Left cardiac atrium (tissue), 4 donors: ENCODE measurements around the gene ERC2. TPM values are rescaled to one million over a fixed set of nuclear protein-coding genes. Genes with fewer than 3 reads are reported as not detected.

Source experiments
- ATAC-seq, 2 donors: fragments of 200-7000 bp; cut with Tn5 transposase; one replicate each; pipeline ENCODE4 v1.9.1; 2020; ENCODE audit warnings: mild to moderate bottlenecking in 2 of 2, moderate library complexity in 2 of 2
- DNase-seq: peaks from one replicate; pipeline ENCODE4 v3.0.0-alpha.2; 2020
- intact Hi-C, 2 donors: fragments of 100-400 bp; cut with DNase I; formaldehyde crosslinking; loops; one replicate each; pipeline versions ENCODE4 v1.14.1 to v1.15.1; 2022 to 2023
- total RNA-seq, 2 donors: library from RNA; stranded (reverse); fragmentation: NEBNext Ultra II Directional; extraction: Animal tissue kit (Norgen Biotek cat#: 25700); gene quantifications; one replicate each; pipeline ENCODE4 v1.2.1, GENCODE V29; 2021
- donor health status: DM: no; HTN: yes; CAD: no.
- donor health status: DM: no; HTN: yes; CAD: no; lungs with severe emphysema.
- donor health status: DM: yes; HTN: yes; CAD: no.
- donor health status: Dilated cardiomyopathy.

The ERC2 gene
- total RNA-seq, 2 donors from 2014 or later = 2.6 to 3.6 TPM

GRCh38 chr3:55675478-55675877 is 792.8 kb downstream of the ERC2 start:
- intact Hi-C loops = no loop called here
- ATAC-seq (no peak), DNase-seq (no peak)

- intact Hi-C loops = no loop called here
- DNase-seq = no peak
- ATAC-seq = no peak
These were observed 794.5 kb downstream of the ERC2 start for GRCh38 chr3:55673764-55674163.

- DNase-seq (no peak), ATAC-seq (peak in 1 of 2 donors; percentile 65)
- intact Hi-C loops = no loop called here
These were observed 799.1 kb downstream of the ERC2 start for GRCh38 chr3:55669133-55669532.

GRCh38 chr3:55668359-55668758 is 799.9 kb downstream of the ERC2 start:
- no peak for DNase-seq
- ATAC-seq = peak in 1 of 2 donors; percentile 14
- intact Hi-C loops = no loop called here

GRCh38 chr3:55664387-55664786 is 803.9 kb downstream of the ERC2 start:
- ATAC-seq (no peak), DNase-seq (no peak)
- intact Hi-C loops = no loop called here

- ATAC-seq (no peak), DNase-seq (no peak)
- intact Hi-C loops = no loop called here
These were observed 805.6 kb downstream of the ERC2 start for GRCh38 chr3:55662683-55663082.

GRCh38 chr3:55661571-55661970 is 806.7 kb downstream of the ERC2 start:
- ATAC-seq = no peak
- no peak for DNase-seq
- intact Hi-C loops = no loop called here

GRCh38 chr3:55661141-55661540 is 807.1 kb downstream of the ERC2 start:
- intact Hi-C loops = no loop called here
- DNase-seq (no peak), ATAC-seq (no peak)

GRCh38 chr3:55660642-55661041 is 807.6 kb downstream of the ERC2 start:
- ATAC-seq (no peak), DNase-seq (no peak)
- intact Hi-C loops = no loop called here

GRCh38 chr3:55659701-55660100 is 808.6 kb downstream of the ERC2 start:
- intact Hi-C loops = no loop called here
- DNase-seq (no peak), ATAC-seq (no peak)

GRCh38 chr3:55658690-55659562 is 809.3 kb downstream of the ERC2 start:
- no peak for ATAC-seq
- no peak for DNase-seq
- intact Hi-C loops = no loop called here

- intact Hi-C loops = no loop called here
- ATAC-seq (no peak), DNase-seq (no peak)
These were observed 810.0 kb downstream of the ERC2 start for GRCh38 chr3:55658270-55658669.

GRCh38 chr3:55655544-55655943 is 812.7 kb downstream of the ERC2 start:
- DNase-seq = no peak
- ATAC-seq = no peak
- intact Hi-C loops = no loop called here

- ATAC-seq (no peak), DNase-seq (no peak)
- intact Hi-C loops = no loop called here
These were observed 814.0 kb downstream of the ERC2 start for GRCh38 chr3:55654123-55654760.

- ATAC-seq = no peak
These were observed 817.3 kb downstream of the ERC2 start for GRCh38 chr3:55651011-55651410.

GRCh38 chr3:55650011-55650410 is 818.3 kb downstream of the ERC2 start:
- no peak for DNase-seq
- intact Hi-C loops = no loop called here
- ATAC-seq = no peak

More at GRCh38 chr3:55651011-55651410, 817.3 kb downstream of the ERC2 start:
- intact Hi-C loops = no loop called here
- no peak for DNase-seq

- DNase-seq = no peak
- peak in 1 of 2 donors; percentile 19 for ATAC-seq
- intact Hi-C loops = no loop called here
These were observed 818.7 kb downstream of the ERC2 start for GRCh38 chr3:55649554-55649953.

GRCh38 chr3:55648591-55649318 is 819.5 kb downstream of the ERC2 start:
- ATAC-seq (no peak), DNase-seq (no peak)
- intact Hi-C loops = no loop called here

- intact Hi-C loops = no loop called here
- ATAC-seq (peak in 1 of 2 donors; percentile 34), DNase-seq (no peak)
These were observed 820.6 kb downstream of the ERC2 start for GRCh38 chr3:55647670-55648069.

GRCh38 chr3:55647063-55647462 is 821.2 kb downstream of the ERC2 start:
- intact Hi-C loops = no loop called here
- no peak for ATAC-seq
- DNase-seq = no peak
